MG63 (cell line): ENCODE data around the gene ASB18. TPM values are rescaled to one million over a fixed set of nuclear protein-coding genes. Genes with fewer than 3 reads are reported as not detected.
"Not testable (repeated sequence)": the region's sequence is repeated elsewhere in the genome, so short reads cannot be mapped to it uniquely, and the experiment has no call there.

ENCODE experiments used
- DNase-seq: peaks from one replicate; pipeline ENCODE4 v3.0.0-alpha.2; 2020
- H3K27me3 ChIP-seq: fragments of 250-450 bp; sonication (Bioruptor Pico); 2 replicates; pipeline ENCODE4 v1.5.1; 2020; ENCODE audit warnings: mild to moderate bottlenecking, moderate library complexity
- H3K36me3 ChIP-seq: fragments of 250-450 bp; sonication (Bioruptor Pico); 2 replicates; pipeline ENCODE4 v1.5.1; 2020; ENCODE audit warnings: mild to moderate bottlenecking, moderate library complexity
- H3K4me3 ChIP-seq: fragments of 250-450 bp; sonication (Bioruptor Pico); 2 replicates; pipeline ENCODE4 v1.5.1; 2020; ENCODE audit warnings: mild to moderate bottlenecking, moderate library complexity
- H3K9me3 ChIP-seq: fragments of 250-450 bp; sonication (Bioruptor Pico); 2 replicates; pipeline ENCODE4 v1.5.1; 2020; ENCODE audit warnings: mild to moderate bottlenecking, moderate library complexity
- total RNA-seq: library from RNA; depleted of rRNA; stranded (reverse); fragments of >200 nt; shearing (Covaris generic); gene quantifications from 2 replicates; pipeline ENCODE4 v1.2.3, GENCODE V29; 2014; ENCODE audit warnings: low replicate concordance

ASB18 gene
- total RNA-seq, 1 experiment from 2014 or later, result not detected

GRCh38 chr2:236291476-236291875 is 27.3 kb upstream of the ASB18 start:
- peaks cover 4% of the 10 kb centered on the region for H3K27me3 ChIP-seq

GRCh38 chr2:236290742-236291425 is 26.7 kb upstream of the ASB18 start:
- Histone ChIP-seq H3K9me3 (no peaks in the 10 kb centered on the region), H3K36me3 (no peaks in the 10 kb centered on the region), H3K4me3 (no peak overlapping the region), H3K27me3 (peaks cover 4% of the 10 kb centered on the region)
- DNase-seq, result no peak

More at GRCh38 chr2:236291476-236291875, 27.3 kb upstream of the ASB18 start:
- no peak for DNase-seq
- no peaks in the 10 kb centered on the region for H3K9me3 ChIP-seq
- no peak overlapping the region for H3K4me3 ChIP-seq
- H3K36me3 ChIP-seq, result no peaks in the 10 kb centered on the region

GRCh38 chr2:236289766-236290462 is 25.7 kb upstream of the ASB18 start:
- no peaks in the 10 kb centered on the region for H3K9me3 ChIP-seq
- peaks cover 4% of the 10 kb centered on the region for H3K27me3 ChIP-seq
- no peak overlapping the region for H3K4me3 ChIP-seq
- H3K36me3 ChIP-seq, result no peaks in the 10 kb centered on the region
- DNase-seq, result no peak

- not testable (repeated sequence) for H3K9me3 ChIP-seq, H3K36me3 ChIP-seq
These were observed 24.2 kb upstream of the ASB18 start for GRCh38 chr2:236288373-236288772.

DNA sequence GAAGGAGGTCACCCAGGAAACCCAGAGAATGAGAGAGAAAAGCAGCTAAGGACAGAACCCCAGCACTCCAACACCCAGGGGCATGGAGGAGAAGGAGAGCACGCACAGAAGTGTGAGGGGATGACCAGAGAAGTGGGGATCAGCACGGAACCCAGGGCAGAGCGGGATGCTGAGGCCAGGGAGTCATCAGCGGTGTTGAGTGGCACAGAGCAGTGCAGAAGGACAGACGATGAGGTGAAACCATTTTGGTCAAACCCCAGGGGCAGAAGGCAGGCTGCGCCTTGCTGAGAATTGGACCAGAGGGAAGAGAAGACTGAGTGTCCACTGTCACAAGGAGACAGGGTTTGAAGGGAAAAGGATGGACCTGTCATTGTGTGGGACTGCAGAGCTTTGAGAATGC is 23.4 kb upstream of the ASB18 start:
- no peak for DNase-seq
- Histone ChIP-seq H3K9me3 (no peaks in the 10 kb centered on the region; the same call in 1 of the 2 replicates), H3K4me3 (no peak overlapping the region), H3K27me3 (peaks cover 4% of the 10 kb centered on the region), H3K36me3 (no peaks in the 10 kb centered on the region)

More at GRCh38 chr2:236288373-236288772, 24.2 kb upstream of the ASB18 start:
- not testable (repeated sequence) for H3K4me3 ChIP-seq, H3K27me3 ChIP-seq, DNase-seq

DNA sequence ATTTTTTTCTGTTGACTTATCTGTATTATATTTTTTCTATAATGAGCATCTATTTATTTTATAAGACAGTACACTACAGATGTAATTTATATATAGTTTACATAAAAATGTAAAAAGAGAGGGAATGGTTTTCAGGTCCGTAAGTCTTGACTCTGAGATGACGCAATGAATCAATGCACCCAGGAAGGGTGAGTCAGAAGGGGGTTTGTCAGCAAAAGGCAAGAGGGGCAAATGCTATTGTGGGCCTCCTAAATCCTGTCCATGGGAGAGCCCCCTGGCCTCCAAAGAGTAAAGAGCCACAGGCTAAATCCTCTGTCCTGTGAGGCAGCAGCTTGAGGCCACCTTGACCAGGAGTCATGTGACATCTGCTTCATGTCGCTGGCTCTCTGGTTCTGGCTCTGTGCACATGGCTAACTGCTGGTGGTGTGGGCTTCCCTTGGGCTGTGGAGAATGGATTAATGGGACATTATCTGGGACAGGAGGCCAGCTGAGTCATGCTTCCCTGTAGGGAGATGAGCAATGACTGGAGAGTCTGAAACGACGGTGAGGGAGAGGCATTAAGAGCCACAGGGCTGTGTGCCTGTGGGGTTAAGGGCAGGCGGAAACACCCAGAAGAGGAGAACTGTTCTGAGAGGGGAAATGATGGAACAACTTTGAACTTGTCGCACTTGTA is 22.8 kb upstream of the ASB18 start:
- no peaks in the 10 kb centered on the region for H3K36me3 ChIP-seq
- no peak overlapping the region for H3K4me3 ChIP-seq
- peaks cover 2% of the 10 kb centered on the region; the same call in 1 of the 2 replicates for H3K9me3 ChIP-seq
- peak; percentile 76 for DNase-seq
- H3K27me3 ChIP-seq, result peaks cover 4% of the 10 kb centered on the region

DNA sequence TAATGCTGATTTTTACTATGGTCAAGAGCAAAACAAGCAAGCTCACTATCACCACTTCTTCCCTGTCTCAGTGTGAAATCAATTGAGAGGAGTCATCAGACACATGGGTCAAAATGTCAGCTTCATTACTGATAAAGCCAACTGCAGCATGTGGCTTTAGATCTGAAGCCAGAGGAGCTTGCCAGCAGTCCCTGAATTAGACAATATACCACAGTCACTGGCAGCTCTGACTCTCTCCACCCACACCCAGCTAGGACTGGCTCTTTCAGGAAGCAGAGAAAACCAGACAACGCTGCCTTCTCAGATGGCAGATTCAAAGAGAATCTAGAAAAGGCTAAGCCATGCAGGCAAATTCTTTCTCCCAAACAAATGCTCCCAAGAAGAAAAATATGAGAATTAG is 20.0 kb upstream of the ASB18 start:
- peak; percentile 4 for DNase-seq
- peaks cover 4% of the 10 kb centered on the region; the same call in 1 of the 2 replicates for H3K9me3 ChIP-seq
- no peaks in the 10 kb centered on the region; the same call in none of the 2 replicates for H3K27me3 ChIP-seq
- H3K36me3 ChIP-seq, result no peaks in the 10 kb centered on the region
- no peak overlapping the region for H3K4me3 ChIP-seq

GRCh38 chr2:236282406-236282805 is 18.2 kb upstream of the ASB18 start:
- H3K27me3 ChIP-seq, result no peaks in the 10 kb centered on the region; the same call in none of the 2 replicates
- H3K36me3 ChIP-seq, result no peaks in the 10 kb centered on the region
- DNase-seq, result no peak
- H3K4me3 ChIP-seq, result no peak overlapping the region
- H3K9me3 ChIP-seq, result peaks cover 4% of the 10 kb centered on the region

DNA sequence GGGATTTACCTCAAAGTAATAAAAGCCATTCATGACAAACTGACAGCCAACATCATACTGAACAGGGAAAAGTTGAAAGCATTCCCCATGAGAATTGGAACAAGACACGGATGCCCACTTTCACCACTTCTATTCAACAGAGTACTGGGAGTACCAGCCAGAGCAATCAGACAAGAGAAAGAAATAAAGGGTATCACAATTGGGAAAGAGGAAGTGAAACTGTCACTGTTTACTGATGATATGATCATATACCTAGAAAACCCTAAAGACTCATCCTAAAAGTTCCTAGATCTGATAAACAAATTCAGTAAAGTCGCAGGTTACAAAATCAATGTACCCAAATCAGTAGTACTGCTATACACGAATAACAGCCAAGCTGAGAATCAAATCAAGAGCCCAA is 17.2 kb upstream of the ASB18 start:
- no peak for DNase-seq
- Histone ChIP-seq H3K27me3 (no peaks in the 10 kb centered on the region; the same call in none of the 2 replicates), H3K4me3 (no peak overlapping the region), H3K9me3 (peaks cover 4% of the 10 kb centered on the region), H3K36me3 (no peaks in the 10 kb centered on the region)

DNA sequence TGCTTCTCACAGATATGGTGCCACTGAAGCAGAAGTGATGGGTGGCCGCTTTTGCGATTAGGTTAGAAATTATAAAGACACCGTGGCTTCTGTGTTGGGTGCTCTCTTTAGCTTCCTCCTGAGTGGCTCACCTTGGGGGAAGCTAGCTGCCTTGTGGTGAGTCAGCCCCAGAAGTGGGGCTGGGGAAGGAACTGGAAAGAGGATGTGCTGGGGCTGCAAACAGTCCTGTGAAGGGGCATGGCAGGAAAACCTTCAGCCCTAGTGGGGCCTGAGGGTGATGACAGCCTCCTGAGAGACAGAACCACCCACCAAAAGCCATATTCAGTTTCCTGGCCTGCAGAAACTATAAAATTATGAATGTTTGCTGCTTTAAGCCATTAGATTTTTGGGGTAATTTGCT is 8.9 kb upstream of the ASB18 start:
- H3K9me3 ChIP-seq, result no peaks in the 10 kb centered on the region; the same call in 1 of the 2 replicates
- H3K27me3 ChIP-seq, result no peaks in the 10 kb centered on the region
- H3K4me3 ChIP-seq, result no peak overlapping the region
- H3K36me3 ChIP-seq, result no peaks in the 10 kb centered on the region
- DNase-seq, result no peak

DNA sequence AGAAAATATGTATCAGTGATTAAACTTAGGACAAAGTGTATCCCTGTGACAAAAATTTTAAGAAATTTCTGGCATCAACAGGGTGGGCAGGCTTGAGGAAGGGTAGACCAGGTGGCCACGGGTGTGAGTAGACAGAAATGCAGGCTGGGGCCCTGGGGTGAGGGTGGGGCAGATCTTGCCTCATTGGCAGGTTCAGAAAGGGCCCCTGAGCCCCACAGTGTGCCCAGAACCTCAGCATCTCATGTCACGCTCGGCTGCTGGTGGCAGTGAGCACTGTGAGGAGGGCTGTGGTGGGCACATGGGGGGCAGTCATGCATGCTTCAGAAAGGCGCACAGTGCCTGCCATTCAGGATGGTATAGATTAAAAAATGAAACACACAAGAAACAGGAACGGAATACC is 7.6 kb upstream of the ASB18 start:
- Histone ChIP-seq H3K9me3 (no peaks in the 10 kb centered on the region; the same call in 1 of the 2 replicates), H3K27me3 (no peaks in the 10 kb centered on the region; the same call in 1 of the 2 replicates), H3K4me3 (no peak overlapping the region), H3K36me3 (no peaks in the 10 kb centered on the region)
- no peak for DNase-seq

- H3K4me3 ChIP-seq, H3K27me3 ChIP-seq, H3K9me3 ChIP-seq, DNase-seq, H3K36me3 ChIP-seq: not testable (repeated sequence)
These were observed 5.7 kb upstream of the ASB18 start for GRCh38 chr2:236269876-236270275.

DNA sequence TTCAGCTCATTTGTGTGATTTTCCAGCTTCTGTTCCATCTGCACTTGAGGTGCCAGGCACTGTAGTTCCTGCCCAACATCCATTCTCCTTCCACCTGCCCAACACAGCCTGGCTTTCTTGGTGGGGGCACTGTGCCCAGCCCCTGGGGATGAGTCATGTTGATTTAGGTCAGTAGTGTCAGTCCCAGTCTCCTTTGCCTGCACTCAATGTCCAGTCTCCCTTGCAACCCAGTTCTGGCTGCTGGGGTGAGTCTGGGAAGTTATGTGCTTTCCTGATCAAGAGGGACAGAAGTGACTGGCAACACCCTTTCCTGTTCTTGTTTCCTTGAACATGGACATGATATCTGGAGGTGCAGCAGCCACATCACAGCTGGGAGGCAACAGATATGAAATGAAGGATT is 1.5 kb upstream of the ASB18 start:
- no peak for DNase-seq
- Histone ChIP-seq H3K27me3 (peaks cover 5% of the 10 kb centered on the region; the same call in 1 of the 2 replicates), H3K4me3 (no peak overlapping the region), H3K9me3 (peaks cover 7% of the 10 kb centered on the region), H3K36me3 (no peaks in the 10 kb centered on the region)

- Histone ChIP-seq H3K36me3 (no peaks in the 10 kb centered on the region), H3K9me3 (peaks cover 7% of the 10 kb centered on the region; the same call in 1 of the 2 replicates), H3K4me3 (no peak overlapping the region), H3K27me3 (peaks cover 5% of the 10 kb centered on the region)
- DNase-seq, result no peak
These were observed 2.0 kb downstream of the ASB18 start for GRCh38 chr2:236262238-236262637.

DNA sequence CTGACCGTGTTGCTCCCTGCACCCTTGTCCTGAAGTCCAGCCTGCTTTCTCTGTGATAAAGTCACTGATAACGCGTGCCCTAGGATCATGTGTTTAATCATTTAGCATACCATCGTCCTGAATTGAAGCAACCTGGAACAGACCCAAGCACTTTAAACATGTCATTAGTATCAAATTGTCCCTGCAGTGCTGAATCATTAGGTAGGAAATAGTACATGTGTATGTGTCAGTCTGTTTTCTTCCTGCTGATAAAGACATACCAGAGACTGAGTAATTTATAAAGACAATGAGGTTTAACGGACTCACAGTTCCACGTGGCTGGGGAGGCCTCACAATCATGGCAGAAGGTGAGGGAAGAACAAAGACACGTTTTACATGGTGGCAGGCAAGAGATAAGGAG is 2.8 kb downstream of the ASB18 start:
- H3K36me3 ChIP-seq, result no peaks in the 10 kb centered on the region
- H3K9me3 ChIP-seq, result peaks cover 7% of the 10 kb centered on the region; the same call in 1 of the 2 replicates
- no peak overlapping the region for H3K4me3 ChIP-seq
- no peak for DNase-seq
- peaks cover 5% of the 10 kb centered on the region for H3K27me3 ChIP-seq

- Histone ChIP-seq H3K27me3 (no peaks in the 10 kb centered on the region; the same call in 1 of the 2 replicates), H3K36me3 (no peaks in the 10 kb centered on the region), H3K4me3 (no peak overlapping the region), H3K9me3 (peaks cover 7% of the 10 kb centered on the region; the same call in 1 of the 2 replicates)
- no peak for DNase-seq
These were observed 4.8 kb downstream of the ASB18 start for GRCh38 chr2:236259371-236259770.

DNA sequence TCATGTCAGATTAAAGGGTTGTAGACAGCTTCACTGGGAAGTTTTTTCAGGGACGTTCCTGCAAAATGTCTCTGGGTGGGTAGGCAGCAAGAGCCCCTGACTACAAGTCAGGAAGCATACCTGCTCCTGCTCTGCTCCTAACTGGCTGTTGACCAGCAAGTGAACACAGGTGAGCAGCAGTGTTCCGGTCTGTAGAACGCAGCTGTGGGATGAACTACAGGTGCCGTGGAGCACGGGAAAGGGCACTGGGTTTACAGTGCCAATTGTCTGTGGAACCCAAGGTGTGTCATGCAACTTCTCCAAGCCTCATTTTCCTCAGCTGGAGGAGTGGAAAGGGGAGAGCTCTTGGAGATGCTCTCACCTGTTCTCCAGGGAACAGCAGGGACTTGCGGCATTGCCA is 6.6 kb downstream of the ASB18 start:
- no peak for DNase-seq

More for the DNA sequence above, 6.6 kb downstream of the ASB18 start:
- no peaks in the 10 kb centered on the region for H3K36me3 ChIP-seq
- H3K4me3 ChIP-seq, result no peak overlapping the region
- H3K9me3 ChIP-seq, result peaks cover 7% of the 10 kb centered on the region; the same call in 1 of the 2 replicates
- H3K27me3 ChIP-seq, result no peaks in the 10 kb centered on the region; the same call in 1 of the 2 replicates
